8988T (cell line): ENCODE data around the gene RAB3D.
A peak's percentile ranks its signal among the peaks of the same experiment; 100 is the strongest.
"Not testable (repeated sequence)": the region's sequence is repeated elsewhere in the genome, so short reads cannot be mapped to it uniquely, and the experiment has no call there.

Experiments used
- DNase-seq: peaks from one replicate; pipeline ENCODE4 v3.0.0; 2011

Gene RAB3D

GRCh38 chr19:11365557-11366117, 26.2 kb upstream of the RAB3D start:
- no peak for DNase-seq

GRCh38 chr19:11364935-11365334, 25.5 kb upstream of the RAB3D start:
- no peak for DNase-seq

DNA sequence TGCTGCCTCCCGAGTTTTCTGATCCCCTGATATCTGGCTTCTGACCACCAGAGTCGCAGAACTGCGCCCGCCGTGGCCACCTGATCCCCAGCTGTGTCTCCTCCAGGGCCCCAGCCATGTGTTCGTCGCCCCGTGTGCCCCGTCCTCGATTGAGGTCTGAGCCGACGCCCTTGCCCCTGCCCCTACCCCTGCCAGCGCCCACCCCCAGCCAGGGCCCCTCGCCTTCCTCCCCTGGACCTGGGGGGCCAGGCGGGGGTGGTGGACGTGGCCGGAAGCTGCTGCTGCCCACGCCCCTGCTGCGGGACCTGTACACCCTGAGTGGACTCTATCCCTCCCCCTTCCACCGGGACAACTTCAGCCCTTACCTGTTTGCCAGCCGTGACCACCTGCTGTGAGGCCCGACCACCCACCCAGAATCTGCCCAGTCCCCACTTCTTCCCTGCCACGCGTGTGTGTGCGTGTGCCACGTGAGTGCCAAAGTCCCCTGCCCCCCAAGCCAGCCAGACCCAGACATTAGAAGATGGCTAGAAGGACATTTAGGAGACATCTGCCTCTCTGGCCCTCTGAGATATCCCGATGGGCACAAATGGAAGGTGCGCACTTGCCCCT, 24.9 kb upstream of the RAB3D start:
- no peak for DNase-seq

GRCh38 chr19:11363881-11364280, 24.4 kb upstream of the RAB3D start:
- DNase-seq = no peak

DNA sequence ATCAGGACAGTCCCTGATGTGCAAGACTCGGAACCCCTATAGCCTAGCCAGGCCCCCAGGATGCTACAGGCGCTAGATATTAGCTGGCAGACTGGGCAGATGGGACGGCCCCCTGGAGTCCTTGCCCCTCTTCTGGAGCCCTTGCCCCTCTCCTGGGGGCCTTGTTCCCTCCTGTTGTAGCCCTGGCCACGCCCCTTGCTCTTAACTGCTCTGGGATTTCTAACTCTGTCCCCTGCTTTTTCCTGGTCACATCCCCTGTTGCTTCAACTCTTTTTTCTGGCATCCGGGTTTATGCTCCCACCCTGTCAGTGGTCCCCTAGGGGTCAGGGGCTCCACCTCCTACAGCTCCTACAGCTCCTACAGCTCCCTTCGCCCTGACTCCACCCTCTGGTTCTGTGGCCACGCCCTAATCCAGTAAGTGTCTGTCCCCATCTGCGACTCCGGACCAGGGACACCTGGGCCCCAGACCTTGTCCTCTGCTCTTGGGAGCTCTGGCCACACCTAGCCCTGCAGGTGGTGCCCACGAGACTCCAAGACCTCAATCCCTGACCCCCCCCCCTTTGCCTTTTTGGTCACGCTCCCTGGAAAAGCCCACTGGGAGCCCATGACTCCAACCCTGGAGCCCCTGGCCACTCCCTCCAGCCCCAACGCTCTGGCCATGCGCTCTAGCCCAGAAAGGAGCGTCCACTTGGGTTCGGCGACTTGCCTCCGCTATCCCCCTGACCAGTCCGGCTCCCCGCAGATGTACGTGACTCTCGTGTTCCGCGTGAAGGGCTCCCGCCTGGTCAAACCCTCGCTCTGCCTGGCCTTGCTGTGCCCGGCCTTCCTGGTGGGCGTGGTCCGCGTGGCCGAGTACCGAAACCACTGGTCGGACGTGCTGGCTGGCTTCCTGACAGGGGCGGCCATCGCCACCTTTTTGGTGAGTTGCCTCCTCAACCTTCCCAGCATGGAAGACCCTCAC, 22.6 kb upstream of the RAB3D start:
- no peak for DNase-seq

DNA sequence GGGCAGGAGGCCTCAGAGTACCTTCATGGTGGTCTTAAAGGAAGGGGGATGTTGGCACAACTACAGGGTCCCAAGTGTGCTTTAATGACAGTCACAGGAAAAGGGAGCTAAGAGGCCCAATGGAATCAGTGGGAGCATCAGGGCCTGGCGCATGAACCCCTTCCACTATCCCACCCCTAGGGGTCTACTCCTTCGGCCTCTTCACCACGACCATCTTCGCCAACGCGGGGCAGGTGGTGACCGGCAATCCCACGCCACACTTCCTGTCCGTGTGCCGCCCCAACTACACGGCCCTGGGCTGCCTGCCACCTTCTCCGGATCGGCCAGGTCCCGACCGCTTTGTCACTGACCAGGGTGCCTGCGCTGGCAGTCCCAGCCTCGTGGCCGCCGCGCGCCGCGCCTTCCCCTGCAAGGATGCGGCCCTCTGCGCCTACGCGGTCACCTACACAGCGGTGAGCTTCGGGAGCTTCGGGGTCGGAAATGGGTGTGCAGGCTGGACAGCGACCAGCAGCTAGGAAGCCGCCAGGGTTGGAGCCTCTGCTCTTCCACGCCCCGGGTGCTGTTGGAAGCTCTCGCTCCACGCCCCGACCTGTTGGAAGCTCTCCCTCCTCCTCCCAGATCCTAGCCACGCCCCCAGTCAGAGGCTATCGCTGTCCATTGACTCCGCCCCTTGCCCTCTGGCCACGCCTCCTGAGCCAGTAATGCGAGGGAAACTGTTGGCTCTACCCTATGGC, 21.7 kb upstream of the RAB3D start:
- DNase-seq = no peak

DNA sequence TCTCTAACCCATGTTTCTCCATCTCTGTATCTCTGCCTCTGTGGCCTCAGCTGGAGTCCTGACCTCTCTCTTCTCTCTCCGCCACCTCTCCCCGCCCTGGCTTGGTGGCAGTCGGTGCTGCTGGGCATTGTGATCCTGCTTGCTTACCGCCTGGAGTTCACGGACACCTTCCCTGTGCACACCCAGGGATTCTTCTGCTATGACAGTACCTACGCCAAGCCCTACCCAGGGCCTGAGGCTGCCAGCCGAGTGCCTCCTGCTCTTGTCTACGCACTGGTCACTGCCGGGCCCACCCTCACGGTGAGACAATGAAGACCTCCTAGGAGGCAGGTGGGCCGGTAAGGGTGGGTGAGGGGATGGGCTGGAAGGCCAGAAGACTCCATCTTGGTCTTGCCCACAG, 20.0 kb upstream of the RAB3D start:
- no peak for DNase-seq

GRCh38 chr19:11356676-11357550, 17.5 kb upstream of the RAB3D start:
- no peak for DNase-seq

DNA sequence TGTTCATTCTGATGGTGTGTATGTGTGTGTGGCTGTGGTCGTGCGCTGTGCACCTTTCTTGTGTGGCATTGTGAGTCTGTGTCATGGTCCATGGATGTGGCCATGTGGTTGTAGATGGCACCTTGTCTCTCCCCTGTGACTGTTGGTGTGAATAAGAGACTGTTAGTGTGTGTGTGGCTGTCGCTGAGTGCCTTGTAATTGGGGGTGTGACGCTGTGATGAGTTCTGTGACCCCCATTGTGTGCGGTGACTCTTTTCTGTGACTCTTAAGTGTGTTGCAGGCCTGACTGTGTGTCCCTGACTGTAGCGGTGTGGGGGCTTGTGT, 16.6 kb upstream of the RAB3D start:
- DNase-seq = no peak

- DNase-seq = peak; percentile 84
Observed at GRCh38 chr19:11355160-11356073, 16.0 kb upstream of the RAB3D start, which contains the start of gene PLPPR2. PLPPR2 (plus strand) TSS chr19:11355432; CDS start chr19:11357674, 2,242 bp downstream.

DNA sequence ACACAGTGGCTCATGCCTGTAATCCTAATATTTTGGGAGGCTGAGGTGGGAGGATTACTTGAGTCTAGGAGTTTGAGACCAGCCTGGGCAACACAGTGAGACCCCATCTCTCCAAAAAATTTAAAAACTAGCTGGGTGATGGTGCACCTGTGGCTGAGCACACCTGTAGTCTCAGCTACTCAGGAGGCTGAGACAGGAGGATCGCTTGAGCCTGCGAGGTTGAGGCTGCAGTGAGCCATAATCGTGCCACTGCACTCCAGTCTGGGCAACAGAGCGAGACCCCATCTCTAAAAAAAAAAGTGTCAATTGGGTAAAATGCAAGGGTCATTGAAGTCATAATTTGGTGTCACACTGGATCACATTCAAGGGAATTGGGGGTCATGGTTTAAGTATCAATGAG, 14.6 kb upstream of the RAB3D start:
- not testable (repeated sequence) for DNase-seq

GRCh38 chr19:11349171-11349570, 9.7 kb upstream of the RAB3D start:
- no peak for DNase-seq

DNA sequence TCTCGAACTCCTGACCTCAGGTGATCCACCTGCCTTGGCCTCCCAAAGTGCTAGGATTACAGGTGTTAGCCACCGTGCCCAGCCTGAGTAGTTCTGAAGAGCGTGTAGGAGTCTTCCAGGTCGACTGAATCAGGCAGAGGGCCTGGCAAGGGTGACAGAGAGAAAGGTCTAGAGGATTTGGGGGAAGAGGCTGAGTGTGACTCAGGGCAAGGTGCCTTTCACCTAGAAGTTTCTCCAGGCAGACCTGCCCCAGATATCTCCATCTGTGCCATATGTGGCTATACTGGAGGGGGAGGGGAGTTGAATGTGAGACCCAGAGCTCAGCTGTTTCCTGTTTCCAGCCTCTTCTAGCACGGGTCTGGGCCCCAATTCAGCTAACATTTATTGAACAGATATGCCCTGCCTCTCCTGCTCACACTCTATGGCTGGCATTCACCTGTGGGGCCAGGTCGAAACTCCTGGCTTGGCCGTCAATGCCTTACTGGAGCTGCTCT, 8.1 kb upstream of the RAB3D start:
- no peak for DNase-seq

GRCh38 chr19:11346104-11346940, 6.9 kb upstream of the RAB3D start, which contains the start of the genes CCDC159 and TMEM205:
CCDC159 (plus strand) TSS chr19:11346519; CDS start chr19:11346607, 88 bp downstream.
TMEM205 (minus strand) TSS chr19:11346268; CDS start chr19:11345619, 649 bp downstream.
- peak; percentile 72 for DNase-seq

DNA sequence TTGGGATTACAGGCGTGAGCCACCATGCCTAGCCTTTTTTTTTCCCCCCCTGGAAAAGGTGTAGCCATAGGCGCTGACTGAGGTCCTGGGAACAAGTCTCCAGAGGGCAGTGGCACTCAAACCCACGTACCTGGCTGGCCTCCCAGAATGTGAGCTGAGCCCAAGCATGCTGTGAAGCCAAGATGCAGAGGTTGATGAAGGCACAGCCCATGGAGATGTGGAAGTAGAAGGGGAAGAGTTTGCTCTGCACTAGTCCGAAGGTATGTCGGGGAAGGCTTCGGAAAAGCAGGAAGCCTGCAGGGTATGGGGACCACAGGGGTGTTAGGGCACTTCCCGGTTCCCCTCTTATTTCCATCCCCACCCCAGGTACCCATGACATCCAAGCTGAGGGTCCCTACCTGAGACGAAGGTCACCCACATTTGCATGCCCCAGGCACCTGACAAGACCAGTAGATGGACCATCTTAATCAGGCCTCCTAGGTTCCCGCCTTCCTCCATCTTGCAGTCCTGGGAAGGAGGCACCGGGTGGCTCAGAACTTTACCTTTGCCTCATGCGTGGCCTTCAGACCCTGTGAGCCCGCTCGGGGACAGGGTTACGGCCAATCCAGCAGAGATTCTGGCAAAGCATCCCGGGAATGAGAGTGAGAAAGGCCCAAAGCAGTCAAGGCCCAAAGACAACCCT, 5.8 kb upstream of the RAB3D start:
- no peak for DNase-seq

GRCh38 chr19:11342429-11342828, 3.0 kb upstream of the RAB3D start:
- DNase-seq = no peak

DNA sequence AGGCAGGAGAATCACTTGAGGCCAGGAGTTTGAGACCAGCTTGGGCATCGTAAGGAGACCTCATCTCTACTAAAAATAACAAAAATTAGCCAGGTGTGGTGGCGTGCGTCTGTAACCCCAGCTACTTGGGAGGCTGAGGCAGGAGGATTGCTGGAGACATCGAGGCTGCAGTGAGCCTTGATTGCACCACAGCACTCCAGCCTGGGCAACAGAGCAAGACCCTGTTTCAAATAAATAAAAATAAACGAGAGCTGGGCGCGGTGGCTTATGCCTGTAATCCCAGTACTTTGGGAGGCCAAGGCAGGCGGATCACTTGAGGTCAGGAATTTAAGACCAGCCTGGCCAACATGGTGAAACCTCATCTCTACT, 626 bp upstream of the RAB3D start:
- DNase-seq = not testable (repeated sequence)

- no peak for DNase-seq
Observed at GRCh38 chr19:11338569-11339253, 746 bp downstream of the RAB3D start.

- no peak for DNase-seq
Observed at GRCh38 chr19:11338121-11338520, 1.3 kb downstream of the RAB3D start.
